ENCODE results near the gene XAGE1A. TPM values are rescaled to one million over a fixed set of nuclear protein-coding genes. Genes with fewer than 3 reads are reported as not detected.
"Not testable (repeated sequence)": the region's sequence is repeated elsewhere in the genome, so short reads cannot be mapped to it uniquely, and the experiment has no call there.

The XAGE1A gene, protein sequence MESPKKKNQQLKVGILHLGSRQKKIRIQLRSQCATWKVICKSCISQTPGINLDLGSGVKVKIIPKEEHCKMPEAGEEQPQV
- not detected for total RNA-seq
- not detected for polyA plus RNA-seq

DNA sequence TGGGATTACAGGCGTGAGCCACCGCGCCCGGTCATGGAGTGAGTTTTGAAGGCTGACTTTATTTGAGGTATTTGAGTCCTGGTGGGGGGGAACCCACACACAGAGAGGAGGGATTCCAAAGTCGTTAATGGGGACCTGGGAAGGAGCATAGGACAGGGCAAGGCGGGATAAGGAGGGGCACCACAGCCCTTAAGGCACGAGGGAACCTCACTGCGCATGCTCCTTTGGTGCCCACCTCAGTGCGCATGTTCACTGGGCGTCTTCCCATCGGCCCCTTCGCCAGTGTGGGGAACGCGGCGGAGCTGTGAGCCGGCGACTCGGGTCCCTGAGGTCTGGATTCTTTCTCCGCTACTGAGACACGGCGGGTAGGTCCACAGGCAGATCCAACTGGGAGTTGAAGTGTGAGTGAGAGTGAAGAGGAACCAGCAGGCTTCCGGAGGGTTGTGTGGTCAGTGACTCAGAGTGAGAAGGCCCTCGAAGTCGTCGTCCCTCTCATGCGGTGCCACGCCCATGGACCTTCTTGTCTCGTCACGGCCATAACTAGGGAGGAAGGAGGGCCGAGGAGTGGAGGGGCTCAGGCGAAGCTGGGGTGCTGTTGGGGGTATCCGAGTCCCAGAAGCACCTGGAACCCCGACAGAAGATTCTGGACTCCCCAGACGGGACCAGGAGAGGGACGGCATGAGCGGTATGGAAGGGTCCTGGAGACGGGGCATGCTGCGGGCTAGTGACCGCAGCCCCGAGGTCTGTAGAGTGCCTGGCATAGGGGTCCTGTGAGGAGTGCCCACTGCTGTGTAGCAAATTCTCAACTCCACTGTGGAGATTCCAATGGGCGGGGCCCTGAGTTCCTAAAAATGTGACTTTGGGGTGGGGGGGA is at the start of gene XAGE1A:
TSS of gene XAGE1A (plus strand) at position 264 of the 874 bp plus-strand sequence. CDS start 1,554 bp downstream, outside the sequence.
- H3K27ac Mint-ChIP-seq = not testable (repeated sequence)

GRCh38 chrX:52452031-52452430 is 43.6 kb upstream of the XAGE1A start:
- POLR2A ChIA-PET (ENCODE audit: partially characterized antibody); H3K27me3 Mint-ChIP-seq; H3K27ac Mint-ChIP-seq: not testable (repeated sequence)

More for the DNA sequence above, at the start of gene XAGE1A:
- H3K27me3 ChIP-seq (ENCODE audit: insufficient read depth, low read length); DNase-seq; H3K9me3 Mint-ChIP-seq; H3K4me3 Mint-ChIP-seq; intact Hi-C loops (cut with micrococcal nuclease); H3K36me3 ChIP-seq (ENCODE audit: insufficient read depth, low read length); CTCF ChIA-PET (ENCODE audit: partially characterized antibody); H3K27ac ChIP-seq (ENCODE audit: low read depth, low read length); H3K4me1 Mint-ChIP-seq; H3K27me3 Mint-ChIP-seq; H3K4me3 ChIP-seq (ENCODE audit: low read length in 2 of 2); H3K9me3 ChIP-seq (ENCODE audit: control insufficient read depth in 1 of 2, low read length in 2 of 2); H3K36me3 Mint-ChIP-seq; POLR2A ChIA-PET (ENCODE audit: partially characterized antibody); H3K4me1 ChIP-seq (ENCODE audit: insufficient read depth, low read length): not testable (repeated sequence)

DNA sequence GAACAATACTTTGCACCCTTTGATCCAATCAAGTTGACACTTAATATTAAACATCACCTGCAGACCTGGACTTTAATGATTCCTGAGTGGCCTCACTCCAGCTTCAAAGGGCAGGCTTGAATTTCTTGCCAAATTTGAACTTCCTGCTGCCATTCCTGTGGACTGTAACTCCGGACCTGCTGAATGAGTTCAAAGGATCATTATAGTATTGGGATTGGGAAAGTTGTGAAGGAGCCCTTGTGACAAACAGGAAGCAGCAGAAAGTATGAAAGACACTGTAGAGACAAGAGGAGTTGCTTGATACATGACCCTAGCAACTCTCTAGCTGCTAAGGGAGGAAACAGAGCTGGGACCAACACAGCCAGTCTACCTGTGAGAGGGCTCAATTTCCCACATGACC is 24.3 kb upstream of the XAGE1A start:
- H3K36me3 Mint-ChIP-seq; H3K9me3 Mint-ChIP-seq; H3K27ac ChIP-seq (ENCODE audit: low read depth, low read length); POLR2A ChIA-PET (ENCODE audit: partially characterized antibody); CTCF ChIA-PET (ENCODE audit: partially characterized antibody); H3K4me3 Mint-ChIP-seq; intact Hi-C loops (cut with micrococcal nuclease); H3K4me1 ChIP-seq (ENCODE audit: insufficient read depth, low read length); H3K27me3 ChIP-seq (ENCODE audit: insufficient read depth, low read length); DNase-seq; H3K36me3 ChIP-seq (ENCODE audit: insufficient read depth, low read length); H3K27me3 Mint-ChIP-seq; H3K4me1 Mint-ChIP-seq; H3K27ac Mint-ChIP-seq; H3K4me3 ChIP-seq (ENCODE audit: low read length in 2 of 2); H3K9me3 ChIP-seq (ENCODE audit: control insufficient read depth in 1 of 2, low read length in 2 of 2): not testable (repeated sequence)

More at GRCh38 chrX:52452031-52452430, 43.6 kb upstream of the XAGE1A start:
- H3K27me3 ChIP-seq (ENCODE audit: insufficient read depth, low read length); H3K4me1 Mint-ChIP-seq; H3K27ac ChIP-seq (ENCODE audit: low read depth, low read length); H3K36me3 ChIP-seq (ENCODE audit: insufficient read depth, low read length); intact Hi-C loops (cut with micrococcal nuclease); H3K4me3 Mint-ChIP-seq; H3K4me1 ChIP-seq (ENCODE audit: insufficient read depth, low read length); H3K36me3 Mint-ChIP-seq; H3K4me3 ChIP-seq (ENCODE audit: low read length in 2 of 2); CTCF ChIA-PET (ENCODE audit: partially characterized antibody); H3K9me3 Mint-ChIP-seq; DNase-seq; H3K9me3 ChIP-seq (ENCODE audit: control insufficient read depth in 1 of 2, low read length in 2 of 2): not testable (repeated sequence)

- H3K4me3 Mint-ChIP-seq; H3K27me3 ChIP-seq (ENCODE audit: insufficient read depth, low read length); POLR2A ChIA-PET (ENCODE audit: partially characterized antibody); H3K27me3 Mint-ChIP-seq; H3K36me3 Mint-ChIP-seq; H3K9me3 Mint-ChIP-seq; H3K4me1 Mint-ChIP-seq; DNase-seq; H3K36me3 ChIP-seq (ENCODE audit: insufficient read depth, low read length); CTCF ChIA-PET (ENCODE audit: partially characterized antibody); H3K9me3 ChIP-seq (ENCODE audit: control insufficient read depth in 1 of 2, low read length in 2 of 2); H3K27ac ChIP-seq (ENCODE audit: low read depth, low read length); H3K4me1 ChIP-seq (ENCODE audit: insufficient read depth, low read length); intact Hi-C loops (cut with micrococcal nuclease); H3K4me3 ChIP-seq (ENCODE audit: low read length in 2 of 2); H3K27ac Mint-ChIP-seq: not testable (repeated sequence)
These were observed 788 bp downstream of the XAGE1A start for GRCh38 chrX:52496419-52496772.

DNA sequence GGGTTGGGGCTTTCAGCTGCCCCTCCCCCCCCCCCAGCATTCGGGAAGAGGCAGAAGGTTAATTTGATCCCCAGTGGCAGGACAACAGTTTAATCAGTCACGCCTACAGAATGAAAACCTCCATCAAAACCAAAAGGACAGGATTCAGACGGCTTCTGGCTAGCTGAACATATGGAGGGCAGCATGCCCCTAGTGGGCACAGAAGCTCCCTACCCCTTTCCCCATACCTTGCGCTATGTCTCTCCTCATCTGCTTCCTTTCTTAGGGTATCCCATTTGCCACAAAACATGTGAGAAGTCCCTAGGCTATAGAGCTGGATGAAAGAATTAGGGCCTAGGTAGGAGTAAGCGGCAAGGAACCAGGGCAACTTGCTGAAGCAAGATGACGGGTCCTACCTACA is 5.8 kb downstream of the XAGE1A start:
- intact Hi-C loops (cut with micrococcal nuclease); H3K27me3 ChIP-seq (ENCODE audit: insufficient read depth, low read length); H3K36me3 Mint-ChIP-seq; DNase-seq; CTCF ChIA-PET (ENCODE audit: partially characterized antibody); H3K27ac ChIP-seq (ENCODE audit: low read depth, low read length); H3K27me3 Mint-ChIP-seq; H3K4me3 Mint-ChIP-seq; H3K4me1 ChIP-seq (ENCODE audit: insufficient read depth, low read length); POLR2A ChIA-PET (ENCODE audit: partially characterized antibody); H3K9me3 ChIP-seq (ENCODE audit: control insufficient read depth in 1 of 2, low read length in 2 of 2); H3K27ac Mint-ChIP-seq; H3K36me3 ChIP-seq (ENCODE audit: insufficient read depth, low read length); H3K9me3 Mint-ChIP-seq; H3K4me3 ChIP-seq (ENCODE audit: low read length in 2 of 2); H3K4me1 Mint-ChIP-seq: not testable (repeated sequence)

GRCh38 chrX:52504551-52504950 is 8.9 kb downstream of the XAGE1A start:
- H3K4me3 ChIP-seq (ENCODE audit: low read length in 2 of 2) = no peak overlapping the region
- no peaks in the 10 kb centered on the region for H3K36me3 ChIP-seq (ENCODE audit: insufficient read depth, low read length)
- Mint-ChIP-seq H3K27ac (no peak overlapping the region), H3K4me1 (no peaks in the 10 kb centered on the region), H3K36me3 (no peaks in the 10 kb centered on the region), H3K27me3 (peaks cover 1 to 8% of the 10 kb centered on the region in 2 donors), H3K4me3 (no peak overlapping the region), H3K9me3 (no peaks in the 10 kb centered on the region)
- ChIA-PET CTCF (ENCODE audit: partially characterized antibody) (no interaction called here), POLR2A (ENCODE audit: partially characterized antibody) (no interaction called here)
- H3K27me3 ChIP-seq (ENCODE audit: insufficient read depth, low read length) = no peaks in the 10 kb centered on the region
- DNase-seq = no peak
- intact Hi-C loops (cut with micrococcal nuclease) = no loop called here
- H3K27ac ChIP-seq (ENCODE audit: low read depth, low read length) = no peak overlapping the region
- H3K4me1 ChIP-seq (ENCODE audit: insufficient read depth, low read length) = no peaks in the 10 kb centered on the region
- no peaks in the 10 kb centered on the region for H3K9me3 ChIP-seq (ENCODE audit: control insufficient read depth in 1 of 2, low read length in 2 of 2)

GRCh38 chrX:52507331-52507730 is 11.7 kb downstream of the XAGE1A start:
- Mint-ChIP-seq H3K36me3 (no peaks in the 10 kb centered on the region), H3K4me3 (no peak overlapping the region), H3K9me3 (no peaks in the 10 kb centered on the region), H3K27me3 (peaks cover 1 to 8% of the 10 kb centered on the region in 2 donors), H3K27ac (no peak overlapping the region), H3K4me1 (no peaks in the 10 kb centered on the region)
- Histone ChIP-seq H3K27ac (ENCODE audit: low read depth, low read length) (no peak overlapping the region), H3K27me3 (ENCODE audit: insufficient read depth, low read length) (no peaks in the 10 kb centered on the region), H3K4me3 (ENCODE audit: low read length in 2 of 2) (no peak overlapping the region), H3K36me3 (ENCODE audit: insufficient read depth, low read length) (no peaks in the 10 kb centered on the region), H3K9me3 (ENCODE audit: control insufficient read depth in 1 of 2, low read length in 2 of 2) (no peaks in the 10 kb centered on the region), H3K4me1 (ENCODE audit: insufficient read depth, low read length) (no peaks in the 10 kb centered on the region)
- intact Hi-C loops (cut with micrococcal nuclease) = no loop called here
- ChIA-PET POLR2A (ENCODE audit: partially characterized antibody) (no interaction called here), CTCF (ENCODE audit: partially characterized antibody) (no interaction called here)
- DNase-seq = no peak

Data from CD4-positive, alpha-beta memory T cell (primary cell).